GM23248 (cell line): Measurements from ENCODE around the gene CNTN4.

Experiments used
- EZH2 ChIP-seq: fragments of 200-600 bp; sonication (generic); IDR thresholded peaks from 2 replicates; pipeline ENCODE4 v1.6.1; 2018; ENCODE audit warnings: antibody characterized with exemption, mild to moderate bottlenecking; ENCODE audit not compliant: insufficient read depth, poor library complexity, severe bottlenecking
- EZH2phosphoT487 ChIP-seq: fragments of 200-600 bp; sonication (generic); IDR thresholded peaks from 2 replicates; pipeline ENCODE4 v1.6.1; 2018; ENCODE audit warnings: antibody characterized with exemption, moderate library complexity, mild to moderate bottlenecking, low read depth; ENCODE audit not compliant: insufficient read depth

GRCh38 chr3:2166552-2166951 is 67.9 kb downstream of the CNTN4 start:
- TF ChIP-seq EZH2 (no peak), EZH2phosphoT487 (no peak)
